Ishikawa (cell line): ENCODE results near the gene VAMP4.

ENCODE experiments used
- CEBPB ChIP-seq: IDR thresholded peaks from 2 replicates; pipeline ENCODE4 v1.6.1; 2012
- EP300 ChIP-seq: IDR thresholded peaks from 2 replicates; pipeline ENCODE4 v1.6.1; 2012; ENCODE audit warnings: borderline replicate concordance
- TAF1 ChIP-seq: IDR thresholded peaks from 2 replicates; pipeline ENCODE4 v1.6.1; 2012; ENCODE audit warnings: low read depth, mild to moderate bottlenecking
- TCF12 ChIP-seq: IDR thresholded peaks from 2 replicates; pipeline ENCODE4 v1.6.1; 2012; ENCODE audit warnings: low read depth
- TEAD4 ChIP-seq: IDR thresholded peaks from 2 replicates; pipeline ENCODE4 v1.6.1; 2012

- no peak for TF ChIP-seq TAF1
- TF ChIP-seq TEAD4, result no peak
- TF ChIP-seq CEBPB, result no peak
- TF ChIP-seq TCF12, result no peak
- TF ChIP-seq EP300, result no peak
Observed at GRCh38 chr1:171711643-171712042, 30.2 kb downstream of the VAMP4 start.
